Measurements from ENCODE around the gene ARFGAP2. TPM values are rescaled to one million over a fixed set of nuclear protein-coding genes. Genes with fewer than 3 reads are reported as not detected.
A peak's percentile ranks its signal among the peaks of the same experiment; 100 is the strongest.

The ARFGAP2 gene
- total and polyA plus RNA-seq, 2 donors (not counting 3 experiments of a cell fraction or from before 2014, with no cell fraction given) = 78.9 to 108 TPM

DNA sequence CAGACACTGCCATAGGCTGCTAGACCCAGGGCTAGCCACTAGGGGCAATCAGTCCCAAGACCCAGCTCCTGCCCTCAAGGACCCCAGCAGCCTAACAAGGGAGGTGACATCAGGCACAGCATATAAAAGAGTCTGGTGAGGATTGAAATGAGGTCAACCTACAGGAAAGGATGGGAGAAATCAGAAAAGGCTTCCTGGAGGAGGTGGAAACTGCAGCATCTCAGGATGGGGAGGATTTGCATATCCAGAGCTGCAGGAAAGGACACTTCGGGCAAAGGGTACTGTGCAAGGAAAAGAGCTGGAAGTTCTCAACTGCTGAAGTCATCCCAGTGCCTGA lies 2.9 kb upstream of the ARFGAP2 start:
- H3K36me3 ChIP-seq (ENCODE audit: control insufficient read depth in 2 of 2, extremely low read depth in 1 of 2, insufficient read depth in 2 of 2, low read length in 2 of 2) = peaks cover 5 to 13% of the 10 kb centered on the region in 2 experiments
- FAIRE-seq (peak; percentile 42), DNase-seq (ENCODE audit: low read depth, low spot score) (peak; percentile 52)
- dilution Hi-C loops (cut with MboI; ENCODE audit: extremely low pct_ligation_motif_present, low sequenced_read_pairs) (no loop called here), intact Hi-C loops (cut with micrococcal nuclease) (no loop called here)
- no peak overlapping the region for H3K4me3 ChIP-seq (replicated peaks in 1 of 3; ENCODE audit: insufficient read depth in 1 of 3, low read depth in 1 of 3, low read length in 3 of 3)
- no peaks in the 10 kb centered on the region for H3K9me3 ChIP-seq (replicated peaks; ENCODE audit: control insufficient read depth, insufficient read depth, low read length)
- peaks cover 13% of the 10 kb centered on the region for H3K4me1 ChIP-seq (ENCODE audit: control insufficient read depth, extremely low read depth, insufficient read depth, low read length)
- H3K4me2 ChIP-seq (ENCODE audit: insufficient read depth, low read length) = no peak overlapping the region
- H3K9ac ChIP-seq (replicated peaks; ENCODE audit: extremely low read depth, insufficient read depth, low read length) = no peak overlapping the region
- CTCF ChIA-PET = interaction anchor here (0.6 to 5.3 kb wide), 20 partner anchors 14 to 299 kb away, joined by 3 to 67 read pairs (median 4); partner anchors contain the start of genes ACP2, DDB2, MYBPC3 and NR1H3
- H3K79me2 ChIP-seq (ENCODE audit: control insufficient read depth, insufficient read depth, low read length) = peaks cover 20% of the 10 kb centered on the region
- no peaks in the 10 kb centered on the region for H4K20me1 ChIP-seq (replicated peaks; ENCODE audit: control insufficient read depth, extremely low read depth, insufficient read depth, low read length)
- no TSS peak for BruUV-seq (replicated peaks)
- no peak overlapping the region for H3K27ac ChIP-seq (ENCODE audit: insufficient read depth, low read depth, low read length)
- TF ChIP-seq POLR2AphosphoS5 (IDR thresholded peaks at IDR 0.05; ENCODE audit: insufficient read depth, low read depth, low read length) (no peak), JUN (IDR thresholded peaks at IDR 0.05; ENCODE audit: borderline replicate concordance, insufficient read depth, insufficient read length, low read depth) (no peak)
- TF ChIP-seq, protein P1, sequence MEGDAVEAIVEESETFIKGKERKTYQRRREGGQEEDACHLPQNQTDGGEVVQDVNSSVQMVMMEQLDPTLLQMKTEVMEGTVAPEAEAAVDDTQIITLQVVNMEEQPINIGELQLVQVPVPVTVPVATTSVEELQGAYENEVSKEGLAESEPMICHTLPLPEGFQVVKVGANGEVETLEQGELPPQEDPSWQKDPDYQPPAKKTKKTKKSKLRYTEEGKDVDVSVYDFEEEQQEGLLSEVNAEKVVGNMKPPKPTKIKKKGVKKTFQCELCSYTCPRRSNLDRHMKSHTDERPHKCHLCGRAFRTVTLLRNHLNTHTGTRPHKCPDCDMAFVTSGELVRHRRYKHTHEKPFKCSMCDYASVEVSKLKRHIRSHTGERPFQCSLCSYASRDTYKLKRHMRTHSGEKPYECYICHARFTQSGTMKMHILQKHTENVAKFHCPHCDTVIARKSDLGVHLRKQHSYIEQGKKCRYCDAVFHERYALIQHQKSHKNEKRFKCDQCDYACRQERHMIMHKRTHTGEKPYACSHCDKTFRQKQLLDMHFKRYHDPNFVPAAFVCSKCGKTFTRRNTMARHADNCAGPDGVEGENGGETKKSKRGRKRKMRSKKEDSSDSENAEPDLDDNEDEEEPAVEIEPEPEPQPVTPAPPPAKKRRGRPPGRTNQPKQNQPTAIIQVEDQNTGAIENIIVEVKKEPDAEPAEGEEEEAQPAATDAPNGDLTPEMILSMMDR (IDR thresholded peaks at IDR 0.05; ENCODE audit: extremely low read depth in 1 of 2, insufficient read depth in 1 of 2, low read depth in 1 of 2, low read length in 2 of 2) = peak; percentile 63 to 75
- H2AFZ ChIP-seq (ENCODE audit: low read depth, low read length) = no peak overlapping the region
- H3K9me1 ChIP-seq (replicated peaks; ENCODE audit: control insufficient read depth, extremely low read depth, insufficient read depth, low read length) = no peaks in the 10 kb centered on the region
- POLR2A ChIA-PET = no interaction called here
- no peaks in the 10 kb centered on the region for H3K27me3 ChIP-seq (ENCODE audit: control insufficient read depth in 2 of 2, insufficient read depth in 2 of 2, low read length in 2 of 2)

- FAIRE-seq = no peak
- peaks cover 24% of the 10 kb centered on the region for H3K79me2 ChIP-seq (ENCODE audit: control insufficient read depth, insufficient read depth, low read length)
- no peak overlapping the region for H3K4me3 ChIP-seq (replicated peaks in 1 of 3; ENCODE audit: insufficient read depth in 1 of 3, low read depth in 1 of 3, low read length in 3 of 3)
- dilution Hi-C loops (cut with MboI; ENCODE audit: extremely low pct_ligation_motif_present, low sequenced_read_pairs) (no loop called here), intact Hi-C loops (cut with micrococcal nuclease) (no loop called here)
- H3K9ac ChIP-seq (replicated peaks; ENCODE audit: extremely low read depth, insufficient read depth, low read length) = no peak overlapping the region
- H3K27ac ChIP-seq (ENCODE audit: insufficient read depth, low read depth, low read length) = no peak overlapping the region
- H3K4me2 ChIP-seq (ENCODE audit: insufficient read depth, low read length) = no peak overlapping the region
- DNase-seq (ENCODE audit: low read depth, low spot score) = no peak
- TF ChIP-seq GATA2 (IDR thresholded peaks at IDR 0.05; ENCODE audit: insufficient read depth, insufficient read length, low read depth, low read length) (no peak), POLR2AphosphoS5 (IDR thresholded peaks at IDR 0.05; ENCODE audit: insufficient read depth, low read depth, low read length) (no peak), MYC (IDR thresholded peaks at IDR 0.05; ENCODE audit: low read depth, low read length) (no peak), JUN (IDR thresholded peaks at IDR 0.05; ENCODE audit: borderline replicate concordance, insufficient read depth, insufficient read length, low read depth) (no peak), POLR2A (IDR thresholded peaks at IDR 0.05; ENCODE audit: low read depth, low read length) (no peak)
- TF ChIP-seq, protein P1 (IDR thresholded peaks at IDR 0.05; ENCODE audit: extremely low read depth in 1 of 2, insufficient read depth in 1 of 2, low read depth in 1 of 2, low read length in 2 of 2) = no peak
- TF ChIP-seq, protein P2, sequence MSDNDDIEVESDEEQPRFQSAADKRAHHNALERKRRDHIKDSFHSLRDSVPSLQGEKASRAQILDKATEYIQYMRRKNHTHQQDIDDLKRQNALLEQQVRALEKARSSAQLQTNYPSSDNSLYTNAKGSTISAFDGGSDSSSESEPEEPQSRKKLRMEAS (IDR thresholded peaks at IDR 0.05; ENCODE audit: insufficient read depth, insufficient read length) = no peak
- no peaks in the 10 kb centered on the region for H3K9me1 ChIP-seq (replicated peaks; ENCODE audit: control insufficient read depth, extremely low read depth, insufficient read depth, low read length)
- POLR2A ChIA-PET = no interaction called here
- CTCF ChIA-PET = interaction anchor here (0.6 to 5.3 kb wide), 22 partner anchors 8 to 299 kb away, joined by 3 to 67 read pairs (median 4); partner anchors contain the start of genes DDB2, MYBPC3, NR1H3 and PACSIN3
- H4K20me1 ChIP-seq (replicated peaks; ENCODE audit: control insufficient read depth, extremely low read depth, insufficient read depth, low read length) = no peaks in the 10 kb centered on the region
- peaks cover 5 to 13% of the 10 kb centered on the region in 2 experiments for H3K36me3 ChIP-seq (ENCODE audit: control insufficient read depth in 2 of 2, extremely low read depth in 1 of 2, insufficient read depth in 2 of 2, low read length in 2 of 2)
- no TSS peak for BruUV-seq (replicated peaks)
- H3K9me3 ChIP-seq (replicated peaks; ENCODE audit: control insufficient read depth, insufficient read depth, low read length) = no peaks in the 10 kb centered on the region
- H2AFZ ChIP-seq (ENCODE audit: low read depth, low read length) = no peak overlapping the region
- H3K27me3 ChIP-seq (ENCODE audit: control insufficient read depth in 2 of 2, insufficient read depth in 2 of 2, low read length in 2 of 2) = no peaks in the 10 kb centered on the region
- H3K4me1 ChIP-seq (ENCODE audit: control insufficient read depth, extremely low read depth, insufficient read depth, low read length) = peaks cover 13% of the 10 kb centered on the region
Measured at GRCh38 chr11:47178737-47179654, 2.3 kb upstream of the ARFGAP2 start.
